Suprapubic skin (tissue), 4 donors: Measurements from ENCODE around the gene EGFR.
A peak's percentile ranks its signal among the peaks of the same experiment; 100 is the strongest.

ENCODE experiments used
- POLR2A ChIP-seq, 2 donors: fragments of 450-650 bp; IDR thresholded peaks; one replicate each; pipeline ENCODE4 v1.6.1; 2017; ENCODE audit warnings: antibody characterized with exemption in 2 of 2, mild to moderate bottlenecking in 2 of 2, moderate library complexity in 2 of 2
- POLR2AphosphoS5 ChIP-seq, 3 donors: sonication (generic); formaldehyde crosslinking; IDR thresholded peaks; one replicate each; pipeline ENCODE4 v1.6.1; 2017; ENCODE audit warnings: antibody characterized with exemption in 3 of 3
- TF ChIP-seq, protein P1 (sequence below), 2 donors: fragments of 200-600 bp in 1 of 2; fragments of 450-650 bp in 1 of 2; sonication (generic) in 1 of 2; IDR thresholded peaks; one replicate each; pipeline ENCODE4 v1.5.1; 2016 to 2019; ENCODE audit warnings: antibody characterized with exemption in 2 of 2, mild to moderate bottlenecking in 1 of 2, moderate library complexity in 1 of 2

DNA sequence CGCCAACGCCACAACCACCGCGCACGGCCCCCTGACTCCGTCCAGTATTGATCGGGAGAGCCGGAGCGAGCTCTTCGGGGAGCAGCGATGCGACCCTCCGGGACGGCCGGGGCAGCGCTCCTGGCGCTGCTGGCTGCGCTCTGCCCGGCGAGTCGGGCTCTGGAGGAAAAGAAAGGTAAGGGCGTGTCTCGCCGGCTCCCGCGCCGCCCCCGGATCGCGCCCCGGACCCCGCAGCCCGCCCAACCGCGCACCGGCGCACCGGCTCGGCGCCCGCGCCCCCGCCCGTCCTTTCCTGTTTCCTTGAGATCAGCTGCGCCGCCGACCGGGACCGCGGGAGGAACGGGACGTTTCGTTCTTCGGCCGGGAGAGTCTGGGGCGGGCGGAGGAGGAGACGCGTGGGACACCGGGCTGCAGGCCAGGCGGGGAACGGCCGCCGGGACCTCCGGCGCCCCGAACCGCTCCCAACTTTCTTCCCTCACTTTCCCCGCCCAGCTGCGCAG lies 424 bp downstream of the EGFR start:
- no peak for TF ChIP-seq POLR2A (IDR thresholded peaks at IDR 0.05)
- TF ChIP-seq, protein P1, sequence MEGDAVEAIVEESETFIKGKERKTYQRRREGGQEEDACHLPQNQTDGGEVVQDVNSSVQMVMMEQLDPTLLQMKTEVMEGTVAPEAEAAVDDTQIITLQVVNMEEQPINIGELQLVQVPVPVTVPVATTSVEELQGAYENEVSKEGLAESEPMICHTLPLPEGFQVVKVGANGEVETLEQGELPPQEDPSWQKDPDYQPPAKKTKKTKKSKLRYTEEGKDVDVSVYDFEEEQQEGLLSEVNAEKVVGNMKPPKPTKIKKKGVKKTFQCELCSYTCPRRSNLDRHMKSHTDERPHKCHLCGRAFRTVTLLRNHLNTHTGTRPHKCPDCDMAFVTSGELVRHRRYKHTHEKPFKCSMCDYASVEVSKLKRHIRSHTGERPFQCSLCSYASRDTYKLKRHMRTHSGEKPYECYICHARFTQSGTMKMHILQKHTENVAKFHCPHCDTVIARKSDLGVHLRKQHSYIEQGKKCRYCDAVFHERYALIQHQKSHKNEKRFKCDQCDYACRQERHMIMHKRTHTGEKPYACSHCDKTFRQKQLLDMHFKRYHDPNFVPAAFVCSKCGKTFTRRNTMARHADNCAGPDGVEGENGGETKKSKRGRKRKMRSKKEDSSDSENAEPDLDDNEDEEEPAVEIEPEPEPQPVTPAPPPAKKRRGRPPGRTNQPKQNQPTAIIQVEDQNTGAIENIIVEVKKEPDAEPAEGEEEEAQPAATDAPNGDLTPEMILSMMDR (IDR thresholded peaks at IDR 0.05), result no peak
- peak in 1 of 3 donors; percentile 92 for TF ChIP-seq POLR2AphosphoS5 (IDR thresholded peaks at IDR 0.05)
